ENCODE measurements around the gene LRIT2. TPM values are rescaled to one million over a fixed set of nuclear protein-coding genes. Genes with fewer than 3 reads are reported as not detected.

Gene LRIT2
- total RNA-seq, 1 donor from 2014 or later, result not detected

DNA sequence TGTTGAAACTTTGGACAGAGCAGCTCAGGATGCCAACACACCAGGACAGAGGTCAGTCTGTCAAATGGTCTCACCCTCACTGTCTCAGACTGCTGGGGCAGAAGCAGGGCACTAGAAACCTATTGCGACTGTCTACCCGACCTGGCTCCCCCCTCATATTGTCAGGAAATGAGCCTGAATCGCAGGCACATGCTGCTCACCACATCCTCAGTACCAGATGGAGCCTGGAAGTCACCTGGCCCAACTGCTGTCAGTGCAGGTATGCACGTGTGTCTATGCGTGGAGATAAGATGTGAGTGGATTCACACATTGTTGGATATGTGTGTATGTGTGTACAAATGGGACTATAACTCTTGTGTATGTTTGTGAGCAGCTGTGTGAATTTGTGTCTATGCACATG lies 34.2 kb downstream of the LRIT2 start:
- Mint-ChIP-seq H3K27ac (ENCODE audit: unreplicated experiment) (no peak overlapping the region), H3K4me3 (no peak overlapping the region), H3K36me3 (ENCODE audit: low read depth) (no peaks in the 10 kb centered on the region), H3K4me1 (no peaks in the 10 kb centered on the region), H3K27me3 (ENCODE audit: low read depth) (peaks cover 19% of the 10 kb centered on the region), H3K9me3 (no peaks in the 10 kb centered on the region)
- TF ChIP-seq, protein P1, sequence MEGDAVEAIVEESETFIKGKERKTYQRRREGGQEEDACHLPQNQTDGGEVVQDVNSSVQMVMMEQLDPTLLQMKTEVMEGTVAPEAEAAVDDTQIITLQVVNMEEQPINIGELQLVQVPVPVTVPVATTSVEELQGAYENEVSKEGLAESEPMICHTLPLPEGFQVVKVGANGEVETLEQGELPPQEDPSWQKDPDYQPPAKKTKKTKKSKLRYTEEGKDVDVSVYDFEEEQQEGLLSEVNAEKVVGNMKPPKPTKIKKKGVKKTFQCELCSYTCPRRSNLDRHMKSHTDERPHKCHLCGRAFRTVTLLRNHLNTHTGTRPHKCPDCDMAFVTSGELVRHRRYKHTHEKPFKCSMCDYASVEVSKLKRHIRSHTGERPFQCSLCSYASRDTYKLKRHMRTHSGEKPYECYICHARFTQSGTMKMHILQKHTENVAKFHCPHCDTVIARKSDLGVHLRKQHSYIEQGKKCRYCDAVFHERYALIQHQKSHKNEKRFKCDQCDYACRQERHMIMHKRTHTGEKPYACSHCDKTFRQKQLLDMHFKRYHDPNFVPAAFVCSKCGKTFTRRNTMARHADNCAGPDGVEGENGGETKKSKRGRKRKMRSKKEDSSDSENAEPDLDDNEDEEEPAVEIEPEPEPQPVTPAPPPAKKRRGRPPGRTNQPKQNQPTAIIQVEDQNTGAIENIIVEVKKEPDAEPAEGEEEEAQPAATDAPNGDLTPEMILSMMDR (conservative IDR thresholded peaks at IDR 0.05), result no peak
- DNase-seq (ENCODE audit: low read depth, low spot score), result no peak

DNA sequence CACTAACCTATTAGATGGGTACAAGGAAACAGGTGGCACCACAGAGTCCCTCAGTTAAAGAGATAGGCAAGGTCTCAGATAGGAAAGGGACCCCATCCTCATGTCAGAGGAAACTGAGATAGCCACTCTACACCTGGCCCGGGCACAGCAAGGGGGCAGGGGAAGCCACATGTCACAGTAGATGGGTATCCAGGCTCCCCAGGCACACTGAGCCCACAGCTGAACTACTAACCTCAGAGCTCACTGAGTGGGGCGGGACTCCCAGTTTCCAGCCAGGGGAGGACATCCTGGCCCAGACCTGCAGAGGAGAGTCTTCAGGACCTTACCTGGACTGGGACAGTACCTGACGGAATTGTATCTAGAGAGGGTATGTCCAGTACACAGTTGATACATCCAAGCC lies 34.7 kb downstream of the LRIT2 start:
- Mint-ChIP-seq H3K27ac (ENCODE audit: unreplicated experiment) (no peak overlapping the region), H3K9me3 (no peaks in the 10 kb centered on the region), H3K27me3 (ENCODE audit: low read depth) (peaks cover 18% of the 10 kb centered on the region), H3K4me1 (no peaks in the 10 kb centered on the region), H3K4me3 (no peak overlapping the region), H3K36me3 (ENCODE audit: low read depth) (no peaks in the 10 kb centered on the region)
- no peak for DNase-seq (ENCODE audit: low read depth, low spot score)
- TF ChIP-seq, protein P1 (conservative IDR thresholded peaks at IDR 0.05), result no peak

DNA sequence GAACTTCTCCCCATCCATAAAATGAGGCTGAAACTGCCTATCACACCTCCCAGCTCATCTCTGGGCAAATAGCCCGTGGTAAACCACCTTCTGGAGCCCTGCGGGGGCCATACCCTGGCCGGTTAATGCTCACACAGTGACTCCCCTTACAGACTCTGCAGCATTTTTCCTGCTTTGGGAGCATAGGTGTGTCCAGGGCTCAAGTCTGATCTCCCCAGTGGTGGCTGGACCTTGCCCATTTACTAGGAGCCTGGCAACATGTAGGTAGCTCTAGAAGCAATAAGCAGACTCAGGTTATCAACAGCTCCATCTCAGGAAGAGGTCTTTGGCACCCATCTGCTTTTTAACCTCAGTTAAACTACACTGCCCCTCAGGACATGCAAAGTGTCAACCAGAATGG lies 36.5 kb downstream of the LRIT2 start:
- H3K4me3 Mint-ChIP-seq, result no peak overlapping the region
- TF ChIP-seq, protein P1 (conservative IDR thresholded peaks at IDR 0.05), result no peak
- H3K4me1 Mint-ChIP-seq, result no peaks in the 10 kb centered on the region
- DNase-seq (ENCODE audit: low read depth, low spot score), result no peak
- peaks cover 14% of the 10 kb centered on the region for H3K27me3 Mint-ChIP-seq (ENCODE audit: low read depth)
- H3K27ac Mint-ChIP-seq (ENCODE audit: unreplicated experiment), result no peak overlapping the region
- no peaks in the 10 kb centered on the region for H3K36me3 Mint-ChIP-seq (ENCODE audit: low read depth)
- H3K9me3 Mint-ChIP-seq, result no peaks in the 10 kb centered on the region

DNA sequence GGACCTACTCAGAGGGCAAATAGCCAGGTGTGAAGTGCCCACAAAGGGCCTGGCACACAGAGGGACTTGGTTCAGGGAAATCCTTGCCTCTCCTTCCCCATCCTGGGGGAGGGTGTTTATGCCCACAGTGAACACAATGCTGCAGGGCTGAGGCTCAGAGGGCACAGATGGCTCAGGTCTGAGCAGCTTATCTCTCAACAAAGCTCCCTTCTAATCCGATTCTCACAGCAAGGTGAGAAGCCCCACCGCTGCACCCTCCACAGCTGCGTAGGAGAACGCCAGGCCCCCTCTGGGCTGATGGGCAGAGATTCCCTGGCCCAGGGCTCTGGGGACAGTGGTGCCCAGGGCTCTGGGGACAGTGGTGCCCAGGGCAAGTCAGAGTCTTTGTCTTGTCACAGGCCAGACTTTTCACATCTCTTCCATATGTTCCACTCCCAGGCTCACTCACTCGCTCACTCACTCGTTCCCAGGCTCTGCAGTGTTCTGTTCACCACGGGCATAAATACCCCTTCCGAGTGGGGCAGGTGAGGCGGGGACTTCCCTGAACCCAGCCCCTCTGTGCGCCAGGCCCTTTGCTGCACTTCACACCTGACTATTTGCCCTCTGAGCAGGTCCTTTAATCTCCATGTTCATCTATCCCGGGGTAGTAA lies 39.7 kb downstream of the LRIT2 start:
- no peak overlapping the region for H3K27ac Mint-ChIP-seq (ENCODE audit: unreplicated experiment)
- TF ChIP-seq, protein P1 (conservative IDR thresholded peaks at IDR 0.05), result no peak
- no peak overlapping the region for H3K4me3 Mint-ChIP-seq
- no peaks in the 10 kb centered on the region for H3K36me3 Mint-ChIP-seq (ENCODE audit: low read depth)
- H3K9me3 Mint-ChIP-seq, result no peaks in the 10 kb centered on the region
- H3K4me1 Mint-ChIP-seq, result no peaks in the 10 kb centered on the region
- H3K27me3 Mint-ChIP-seq (ENCODE audit: low read depth), result peaks cover 3% of the 10 kb centered on the region
- DNase-seq (ENCODE audit: low read depth, low spot score), result no peak

DNA sequence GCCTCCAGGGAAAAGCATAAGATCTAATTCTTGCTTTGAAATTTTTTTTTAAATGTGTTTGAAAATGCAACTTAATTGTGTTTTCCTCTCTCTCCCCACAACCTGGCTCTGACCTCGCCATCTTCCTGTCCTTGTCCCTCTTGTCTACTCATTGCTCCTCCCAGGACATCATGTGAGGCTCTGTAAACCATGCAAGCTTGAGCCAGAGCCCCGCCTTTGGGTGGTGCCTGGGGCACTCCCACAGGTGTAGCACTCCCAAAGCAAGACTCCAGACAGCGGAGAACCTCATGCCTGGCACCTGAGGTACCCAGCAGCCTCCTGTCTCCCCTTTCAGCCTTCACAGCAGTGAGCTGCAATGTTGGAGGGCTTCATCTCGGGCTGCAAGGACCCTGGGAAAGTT lies 40.8 kb downstream of the LRIT2 start:
- no peak for DNase-seq (ENCODE audit: low read depth, low spot score)
- no peaks in the 10 kb centered on the region for H3K36me3 Mint-ChIP-seq (ENCODE audit: low read depth)
- H3K27me3 Mint-ChIP-seq (ENCODE audit: low read depth), result peaks cover 3% of the 10 kb centered on the region
- H3K27ac Mint-ChIP-seq (ENCODE audit: unreplicated experiment), result no peak overlapping the region
- TF ChIP-seq, protein P1 (conservative IDR thresholded peaks at IDR 0.05), result no peak
- no peaks in the 10 kb centered on the region for H3K9me3 Mint-ChIP-seq
- H3K4me1 Mint-ChIP-seq, result no peaks in the 10 kb centered on the region
- no peak overlapping the region for H3K4me3 Mint-ChIP-seq
